HepG2 (cell line): ENCODE measurements around the gene NAT9. TPM values are rescaled to one million over a fixed set of nuclear protein-coding genes. Genes with fewer than 3 reads are reported as not detected.

ENCODE experiments used
- GFI1 ChIP-seq: sonication (generic); formaldehyde crosslinking; IDR thresholded peaks from 2 replicates; pipeline ENCODE4 v1.5.0; 2020; ENCODE audit warnings: missing genetic modification reagents, mild to moderate bottlenecking, borderline replicate concordance
- KAT2B ChIP-seq: fragments of 150-350 bp; IDR thresholded peaks from 2 replicates; pipeline ENCODE4 v1.6.1; 2014; ENCODE audit warnings: low read depth, low read length, borderline replicate concordance
- KDM3A ChIP-seq: IDR thresholded peaks from 2 replicates; pipeline ENCODE4 v1.6.1; 2018; ENCODE audit warnings: low read depth, missing compliant biosample characterization
- KMT2B ChIP-seq: IDR thresholded peaks from 2 replicates; pipeline ENCODE4 v1.6.1; 2016; ENCODE audit warnings: missing genetic modification reagents, missing compliant biosample characterization
- MAFF ChIP-seq: IDR thresholded peaks from 2 replicates; pipeline ENCODE4 v1.6.1; 2011; ENCODE audit warnings: low read depth, low read length, improper control_type of control experiment
- SNRNP70 ChIP-seq: fragments of 200-400 bp; formaldehyde crosslinking; IDR thresholded peaks from 2 replicates; pipeline ENCODE4 v1.6.1; 2017; ENCODE audit warnings: mild to moderate bottlenecking, low read depth, low read length, moderate library complexity
- SRSF4 ChIP-seq: fragments of 200-400 bp; formaldehyde crosslinking; IDR thresholded peaks from one replicate; pipeline ENCODE4 v1.6.1; 2018; ENCODE audit warnings: mild to moderate bottlenecking, low read depth, low read length, moderate library complexity; ENCODE audit not compliant: poor library complexity, severe bottlenecking
- XRCC5 ChIP-seq: fragments of 200-400 bp; formaldehyde crosslinking; optimal IDR thresholded peaks from 2 replicates; pipeline ENCODE3; 2017; ENCODE audit warnings: mild to moderate bottlenecking, low read length
- ZNF232 ChIP-seq: sonication (generic); formaldehyde crosslinking; IDR thresholded peaks from 2 replicates; pipeline ENCODE4 v1.4.0; 2020; ENCODE audit warnings: missing genetic modification reagents, borderline replicate concordance
- ZNF253 ChIP-seq: sonication (generic); formaldehyde crosslinking; IDR thresholded peaks from 2 replicates; pipeline ENCODE4 v1.8.0; 2022; ENCODE audit warnings: mild to moderate bottlenecking, missing genetic modification reagents, borderline replicate concordance
- ZNF614 ChIP-seq: IDR thresholded peaks from 2 replicates; pipeline ENCODE4 v1.6.1; 2018; ENCODE audit warnings: missing biosample characterization, missing genetic modification reagents, inconsistent platforms, borderline replicate concordance
- ZNF792 ChIP-seq: IDR thresholded peaks from 2 replicates; pipeline ENCODE4 v1.6.1; 2016
- ZSCAN30 ChIP-seq: sonication (generic); formaldehyde crosslinking; IDR thresholded peaks from 2 replicates; pipeline ENCODE4 v1.5.0; 2020; ENCODE audit warnings: mild to moderate bottlenecking, missing genetic modification reagents
- polyA plus RNA-seq, 8 experiments: library from polyadenylated mRNA; depleted of rRNA in 3 of 8; stranded (reverse) in 7 of 8; unstranded in 1 of 8; fragments of >200 nt; fragmentation: Illumina TruSeq in 4 of 8; extraction: Trizol in 4 of 8; gene quantifications; 2 replicates each; pipeline versions ENCODE4 v1.2.1 to v1.2.3, GENCODE V29; 2011 to 2016; ENCODE audit warnings: low read depth in 4 of 8, missing spikeins in 1 of 8, mixed read lengths in 1 of 8; ENCODE audit not compliant: insufficient read depth in 1 of 8
- total RNA-seq, 5 experiments: library from RNA; depleted of rRNA; stranded (reverse); fragments of >200 nt; fragmentation: Illumina TruSeq; extraction: Trizol; gene quantifications; 2 replicates each; pipeline ENCODE4 v1.2.3, GENCODE V29; 2016; ENCODE audit warnings: low read depth in 1 of 5
- TF ChIP-seq, protein P1 (sequence below): sonication (generic); formaldehyde crosslinking; IDR thresholded peaks from 2 replicates; pipeline ENCODE4 v1.4.0; 2020; ENCODE audit warnings: mild to moderate bottlenecking, missing genetic modification reagents
- TF ChIP-seq, protein P2 (sequence below): IDR thresholded peaks from 2 replicates; pipeline ENCODE4 v1.6.1; 2016; ENCODE audit warnings: mild to moderate bottlenecking
- TF ChIP-seq, protein P3 (sequence below): sonication (generic); formaldehyde crosslinking; IDR thresholded peaks from 2 replicates; pipeline ENCODE4 v1.8.0; 2022; ENCODE audit warnings: mild to moderate bottlenecking, missing genetic modification reagents; ENCODE audit not compliant: insufficient replicate concordance

NAT9 gene
- total and polyA plus RNA-seq, 2 of the 13 experiments (the other 11 are each of a cell fraction or from before 2014, with no cell fraction given), result 39.7 to 44.2 TPM

DNA sequence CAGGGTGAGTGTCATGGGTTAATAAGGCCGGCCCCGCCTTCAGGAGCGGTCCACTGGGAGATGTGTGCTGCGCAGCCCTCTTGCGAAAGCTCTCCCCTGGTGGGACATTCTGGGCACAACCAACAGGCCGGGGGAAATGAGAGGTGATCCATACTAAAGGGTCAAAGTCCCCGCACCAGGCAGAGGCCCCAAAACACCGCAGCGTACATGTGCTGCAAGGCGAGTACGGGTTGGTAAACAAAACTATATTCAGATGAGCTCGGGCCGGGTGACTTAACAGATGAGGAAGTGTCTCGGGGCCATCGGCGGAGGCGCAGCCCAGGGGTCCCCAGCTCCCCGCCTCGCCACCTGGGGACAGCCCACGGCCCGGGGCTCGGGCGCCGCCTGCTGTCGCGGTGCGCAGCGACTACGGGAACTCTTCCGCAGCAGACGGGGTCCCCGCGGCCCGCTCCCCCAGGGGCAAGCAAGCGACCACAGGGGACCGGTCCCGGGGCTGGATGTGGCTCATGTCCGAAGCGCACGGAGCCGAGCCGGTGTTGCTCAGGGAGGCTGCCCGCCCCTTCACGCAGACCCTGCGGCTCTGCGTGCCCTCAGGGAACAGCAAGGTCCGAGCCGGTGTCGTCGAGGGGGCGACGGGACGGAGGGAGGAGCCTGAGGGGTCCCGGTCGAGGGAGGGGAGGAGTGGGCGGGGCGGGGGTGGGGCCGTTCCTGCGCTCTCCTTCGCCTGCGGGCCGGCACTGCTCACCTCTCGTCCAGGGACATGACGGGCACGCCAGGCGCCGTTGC lies 39.4 kb downstream of the NAT9 start, which contains the start of gene RAB37 (continued):
- TF ChIP-seq, protein P1, sequence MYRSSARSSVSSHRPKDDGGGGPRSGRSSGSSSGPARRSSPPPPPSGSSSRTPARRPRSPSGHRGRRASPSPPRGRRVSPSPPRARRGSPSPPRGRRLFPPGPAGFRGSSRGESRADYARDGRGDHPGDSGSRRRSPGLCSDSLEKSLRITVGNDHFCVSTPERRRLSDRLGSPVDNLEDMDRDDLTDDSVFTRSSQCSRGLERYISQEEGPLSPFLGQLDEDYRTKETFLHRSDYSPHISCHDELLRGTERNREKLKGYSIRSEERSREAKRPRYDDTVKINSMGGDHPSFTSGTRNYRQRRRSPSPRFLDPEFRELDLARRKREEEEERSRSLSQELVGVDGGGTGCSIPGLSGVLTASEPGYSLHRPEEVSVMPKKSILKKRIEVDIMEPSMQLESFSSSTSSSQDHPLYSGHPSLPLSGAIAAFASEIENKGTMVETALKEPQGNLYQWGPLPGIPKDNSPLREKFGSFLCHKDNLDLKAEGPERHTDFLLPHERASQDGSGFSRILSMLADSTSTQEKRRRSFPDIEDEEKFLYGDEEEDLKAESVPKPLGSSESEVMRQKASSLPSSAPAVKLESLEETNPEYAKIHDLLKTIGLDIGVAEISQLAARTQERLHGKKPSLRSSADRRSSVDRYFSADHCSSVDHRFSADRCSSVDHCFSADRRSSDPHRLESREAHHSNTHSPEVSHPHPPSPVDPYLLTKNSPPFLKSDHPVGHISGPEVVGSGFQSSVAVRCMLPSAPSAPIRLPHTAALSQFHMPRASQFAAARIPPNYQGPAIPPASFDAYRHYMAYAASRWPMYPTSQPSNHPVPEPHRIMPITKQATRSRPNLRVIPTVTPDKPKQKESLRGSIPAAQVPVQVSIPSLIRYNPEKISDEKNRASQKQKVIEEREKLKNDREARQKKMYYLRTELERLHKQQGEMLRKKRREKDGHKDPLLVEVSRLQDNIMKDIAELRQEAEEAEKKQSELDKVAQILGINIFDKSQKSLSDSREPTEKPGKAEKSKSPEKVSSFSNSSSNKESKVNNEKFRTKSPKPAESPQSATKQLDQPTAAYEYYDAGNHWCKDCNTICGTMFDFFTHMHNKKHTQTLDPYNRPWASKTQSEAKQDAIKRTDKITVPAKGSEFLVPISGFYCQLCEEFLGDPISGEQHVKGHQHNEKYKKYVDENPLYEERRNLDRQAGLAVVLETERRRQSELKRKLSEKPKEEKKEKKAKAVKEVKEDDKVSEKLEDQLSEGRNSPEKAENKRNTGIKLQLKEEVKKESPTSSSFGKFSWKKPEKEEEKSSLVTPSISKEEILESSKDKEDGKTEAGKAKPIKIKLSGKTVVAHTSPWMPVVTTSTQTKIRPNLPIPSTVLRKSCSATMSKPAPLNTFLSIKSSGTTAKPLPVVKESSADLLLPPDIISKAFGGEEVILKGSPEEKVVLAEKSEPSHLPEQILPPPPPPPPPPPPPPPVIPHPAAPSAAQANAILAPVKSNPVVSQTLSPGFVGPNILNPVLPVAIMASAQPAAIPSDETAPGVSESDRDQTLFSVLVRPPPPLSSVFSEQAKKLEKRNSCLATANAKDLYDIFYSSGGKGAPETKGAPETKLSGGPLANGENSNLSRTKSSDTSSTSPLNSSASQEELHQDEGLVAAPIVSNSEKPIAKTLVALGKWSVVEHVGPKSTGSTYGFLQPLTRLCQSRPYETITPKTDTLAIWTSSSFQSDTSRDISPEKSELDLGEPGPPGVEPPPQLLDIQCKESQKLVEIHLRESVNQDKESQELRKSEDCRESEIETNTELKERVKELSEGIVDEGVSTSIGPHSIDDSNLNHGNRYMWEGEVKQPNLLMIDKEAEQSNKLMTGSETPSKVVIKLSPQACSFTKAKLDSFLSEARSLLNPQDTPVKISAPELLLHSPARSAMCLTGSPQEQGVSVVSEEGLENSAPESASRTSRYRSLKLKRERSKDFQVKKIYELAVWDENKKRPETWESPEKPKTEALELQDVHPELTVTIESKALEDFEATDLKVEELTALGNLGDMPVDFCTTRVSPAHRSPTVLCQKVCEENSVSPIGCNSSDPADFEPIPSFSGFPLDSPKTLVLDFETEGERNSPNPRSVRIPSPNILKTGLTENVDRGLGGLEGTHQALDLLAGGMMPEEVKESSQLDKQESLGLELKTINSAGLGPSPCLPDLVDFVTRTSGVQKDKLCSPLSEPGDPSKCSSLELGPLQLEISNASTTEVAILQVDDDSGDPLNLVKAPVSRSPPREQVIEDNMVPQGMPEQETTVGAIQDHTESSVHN, result no peak
- TF ChIP-seq KDM3A (CRISPR knock-in tag) (no peak; the same call in 1 of the 2 replicates), ZNF792 (peak; percentile 61; the same call in 1 of the 2 replicates), SNRNP70 (no peak), MAFF (no peak), ZSCAN30 (CRISPR knock-in tag) (no peak), KMT2B (CRISPR knock-in tag) (peak; percentile 30; the same call in 1 of the 2 replicates), SRSF4 (no peak), GFI1 (CRISPR knock-in tag) (peak; percentile 78; the same call in 1 of the 2 replicates), KAT2B (peak; percentile 0; the same call in 1 of the 2 replicates), ZNF232 (CRISPR knock-in tag) (no peak), XRCC5 (peak; percentile 95), ZNF253 (CRISPR knock-in tag) (peak; percentile 20; the same call in 1 of the 2 replicates), ZNF614 (CRISPR knock-in tag) (peak; percentile 81; the same call in 1 of the 2 replicates)
- TF ChIP-seq, protein P2, sequence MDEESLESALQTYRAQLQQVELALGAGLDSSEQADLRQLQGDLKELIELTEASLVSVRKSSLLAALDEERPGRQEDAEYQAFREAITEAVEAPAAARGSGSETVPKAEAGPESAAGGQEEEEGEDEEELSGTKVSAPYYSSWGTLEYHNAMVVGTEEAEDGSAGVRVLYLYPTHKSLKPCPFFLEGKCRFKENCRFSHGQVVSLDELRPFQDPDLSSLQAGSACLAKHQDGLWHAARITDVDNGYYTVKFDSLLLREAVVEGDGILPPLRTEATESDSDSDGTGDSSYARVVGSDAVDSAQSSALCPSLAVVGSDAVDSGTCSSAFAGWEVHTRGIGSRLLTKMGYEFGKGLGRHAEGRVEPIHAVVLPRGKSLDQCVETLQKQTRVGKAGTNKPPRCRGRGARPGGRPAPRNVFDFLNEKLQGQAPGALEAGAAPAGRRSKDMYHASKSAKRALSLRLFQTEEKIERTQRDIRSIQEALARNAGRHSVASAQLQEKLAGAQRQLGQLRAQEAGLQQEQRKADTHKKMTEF (CRISPR knock-in tag), result peak; percentile 96
- TF ChIP-seq, protein P3, sequence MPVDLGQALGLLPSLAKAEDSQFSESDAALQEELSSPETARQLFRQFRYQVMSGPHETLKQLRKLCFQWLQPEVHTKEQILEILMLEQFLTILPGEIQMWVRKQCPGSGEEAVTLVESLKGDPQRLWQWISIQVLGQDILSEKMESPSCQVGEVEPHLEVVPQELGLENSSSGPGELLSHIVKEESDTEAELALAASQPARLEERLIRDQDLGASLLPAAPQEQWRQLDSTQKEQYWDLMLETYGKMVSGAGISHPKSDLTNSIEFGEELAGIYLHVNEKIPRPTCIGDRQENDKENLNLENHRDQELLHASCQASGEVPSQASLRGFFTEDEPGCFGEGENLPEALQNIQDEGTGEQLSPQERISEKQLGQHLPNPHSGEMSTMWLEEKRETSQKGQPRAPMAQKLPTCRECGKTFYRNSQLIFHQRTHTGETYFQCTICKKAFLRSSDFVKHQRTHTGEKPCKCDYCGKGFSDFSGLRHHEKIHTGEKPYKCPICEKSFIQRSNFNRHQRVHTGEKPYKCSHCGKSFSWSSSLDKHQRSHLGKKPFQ, result no peak
